Lower leg skin (tissue), 3 donors: Measurements from ENCODE around the gene RAPGEF4.

ENCODE experiments used
- POLR2A ChIP-seq, 2 donors: fragments of 450-650 bp; IDR thresholded peaks; one replicate each; pipeline ENCODE4 v1.6.1; 2016 to 2017; ENCODE audit warnings: antibody characterized with exemption in 2 of 2, mild to moderate bottlenecking in 1 of 2, moderate library complexity in 1 of 2
- TF ChIP-seq, protein P1 (sequence below), 3 donors: fragments of 450-650 bp; IDR thresholded peaks; one replicate each; pipeline ENCODE4 v1.5.1; 2016; ENCODE audit warnings: antibody characterized with exemption in 3 of 3, mild to moderate bottlenecking in 3 of 3, moderate library complexity in 2 of 3

DNA sequence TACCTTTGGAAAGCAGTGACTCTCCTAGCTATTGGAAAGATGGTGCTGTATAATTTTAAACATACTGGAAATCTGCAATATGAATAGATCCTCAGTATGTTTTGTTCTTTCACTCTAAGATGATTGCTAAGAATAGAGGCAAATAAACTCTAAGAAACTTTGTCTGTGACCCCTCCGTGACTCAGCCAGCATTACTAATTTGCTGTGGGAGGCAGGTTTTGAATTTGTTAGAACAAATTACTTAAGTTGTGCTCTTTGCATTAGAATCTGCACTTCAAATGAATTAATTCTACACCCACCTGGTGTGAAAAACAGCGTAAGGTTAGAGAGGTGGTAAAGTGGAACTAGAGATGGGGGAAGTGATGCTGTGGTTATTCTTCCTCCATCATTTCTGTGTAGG is 142.2 kb downstream of the RAPGEF4 start:
- TF ChIP-seq, protein P1, sequence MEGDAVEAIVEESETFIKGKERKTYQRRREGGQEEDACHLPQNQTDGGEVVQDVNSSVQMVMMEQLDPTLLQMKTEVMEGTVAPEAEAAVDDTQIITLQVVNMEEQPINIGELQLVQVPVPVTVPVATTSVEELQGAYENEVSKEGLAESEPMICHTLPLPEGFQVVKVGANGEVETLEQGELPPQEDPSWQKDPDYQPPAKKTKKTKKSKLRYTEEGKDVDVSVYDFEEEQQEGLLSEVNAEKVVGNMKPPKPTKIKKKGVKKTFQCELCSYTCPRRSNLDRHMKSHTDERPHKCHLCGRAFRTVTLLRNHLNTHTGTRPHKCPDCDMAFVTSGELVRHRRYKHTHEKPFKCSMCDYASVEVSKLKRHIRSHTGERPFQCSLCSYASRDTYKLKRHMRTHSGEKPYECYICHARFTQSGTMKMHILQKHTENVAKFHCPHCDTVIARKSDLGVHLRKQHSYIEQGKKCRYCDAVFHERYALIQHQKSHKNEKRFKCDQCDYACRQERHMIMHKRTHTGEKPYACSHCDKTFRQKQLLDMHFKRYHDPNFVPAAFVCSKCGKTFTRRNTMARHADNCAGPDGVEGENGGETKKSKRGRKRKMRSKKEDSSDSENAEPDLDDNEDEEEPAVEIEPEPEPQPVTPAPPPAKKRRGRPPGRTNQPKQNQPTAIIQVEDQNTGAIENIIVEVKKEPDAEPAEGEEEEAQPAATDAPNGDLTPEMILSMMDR (IDR thresholded peaks at IDR 0.05): no peak
- TF ChIP-seq POLR2A (IDR thresholded peaks at IDR 0.05): no peak
